GM23338 (cell line): ENCODE measurements around the gene CIROP. TPM values are rescaled to one million over a fixed set of nuclear protein-coding genes. Genes with fewer than 3 reads are reported as not detected.

Source experiments
- ATAC-seq: fragments of 200-7000 bp; cut with Tn5 transposase; 3 replicates; pipeline ENCODE4 v1.9.1; 2020
- DNase-seq: peaks from one replicate; pipeline ENCODE4 v3.0.0-alpha.2; 2015; ENCODE audit warnings: low spot score
- H2AFZ ChIP-seq: fragments of 200-600 bp; sonication (generic); 2 replicates; pipeline ENCODE4 v1.8.0; 2016; ENCODE audit warnings: antibody characterized with exemption, mild to moderate bottlenecking, moderate library complexity
- H3F3A ChIP-seq: fragments of 200-600 bp; sonication (generic); replicated peaks from 2 replicates; pipeline ENCODE4 v1.8.0; 2017; ENCODE audit warnings: antibody characterized with exemption, mixed run types, low read depth
- H3K27ac ChIP-seq: fragments of 200-600 bp; sonication (generic); 2 replicates; pipeline ENCODE4 v1.6.1; 2016; ENCODE audit warnings: low read depth
- H3K27me3 ChIP-seq: fragments of 200-600 bp; sonication (generic); 2 replicates; pipeline ENCODE4 v1.8.0; 2016; ENCODE audit warnings: mild to moderate bottlenecking, mixed run types, moderate library complexity; ENCODE audit not compliant: insufficient read depth
- H3K36me3 ChIP-seq: fragments of 200-600 bp; sonication (generic); 2 replicates; pipeline ENCODE4 v1.8.0; 2016; ENCODE audit warnings: mild to moderate bottlenecking; ENCODE audit not compliant: insufficient read depth
- H3K4me1 ChIP-seq: fragments of 200-600 bp; sonication (generic); 2 replicates; pipeline ENCODE4 v1.8.0; 2016; ENCODE audit warnings: mild to moderate bottlenecking, moderate library complexity; ENCODE audit not compliant: insufficient read depth
- H3K4me2 ChIP-seq: fragments of 200-600 bp; sonication (generic); 2 replicates; pipeline ENCODE4 v1.7.1; 2017; ENCODE audit warnings: mixed run types
- H3K4me3 ChIP-seq: fragments of 200-600 bp; sonication (generic); 2 replicates; pipeline ENCODE4 v1.6.1; 2016; ENCODE audit warnings: mixed run types
- H3K79me2 ChIP-seq: fragments of 200-600 bp; sonication (generic); replicated peaks from 2 replicates; pipeline ENCODE4 v1.8.0; 2017; ENCODE audit warnings: mild to moderate bottlenecking; ENCODE audit not compliant: insufficient read depth
- H3K9me2 ChIP-seq: fragments of 200-600 bp; sonication (generic); 2 replicates; pipeline ENCODE4 v1.8.0; 2017; ENCODE audit not compliant: insufficient read depth
- H4K20me1 ChIP-seq: fragments of 200-600 bp; sonication (generic); replicated peaks from 2 replicates; pipeline ENCODE4 v1.8.0; 2017; ENCODE audit warnings: mild to moderate bottlenecking; ENCODE audit not compliant: insufficient read depth
- H3K27ac Mint-ChIP-seq: 2 replicates; pipeline ENCODE4 v1.8.0; 2020; ENCODE audit warnings: inconsistent platforms, mild to moderate bottlenecking, moderate library complexity, mixed read lengths
- H3K27me3 Mint-ChIP-seq: 3 replicates; pipeline ENCODE4 v1.8.0; 2022; ENCODE audit warnings: low read depth, mild to moderate bottlenecking, moderate library complexity, mixed read lengths, inconsistent platforms; ENCODE audit not compliant: insufficient read depth, poor library complexity
- H3K36me3 Mint-ChIP-seq: 3 replicates; pipeline ENCODE4 v1.8.0; 2021; ENCODE audit warnings: low read depth, mild to moderate bottlenecking, inconsistent platforms, moderate library complexity, mixed read lengths
- H3K4me1 Mint-ChIP-seq: 3 replicates; pipeline ENCODE4 v1.8.0; 2020; ENCODE audit warnings: mild to moderate bottlenecking, inconsistent platforms, mixed read lengths
- H3K4me3 Mint-ChIP-seq: 3 replicates; pipeline ENCODE4 v1.8.0; 2021; ENCODE audit warnings: moderate library complexity, mild to moderate bottlenecking, inconsistent platforms, mixed read lengths
- H3K9me3 Mint-ChIP-seq: 3 replicates; pipeline ENCODE4 v1.8.0; 2020; ENCODE audit warnings: moderate library complexity, mild to moderate bottlenecking, inconsistent platforms, mixed read lengths
- CREB1 ChIP-seq: fragments of 250-450 bp; sonication (Bioruptor Pico); IDR thresholded peaks from 2 replicates; pipeline ENCODE4 v1.5.0; 2020; ENCODE audit warnings: low read depth, mild to moderate bottlenecking, moderate library complexity
- CTCF ChIP-seq, 2 experiments: fragments of 200-600 bp in 1 of 2; sonication (generic) in 1 of 2; conservative IDR thresholded peaks; 2 replicates each; pipeline versions ENCODE4 v1.5.1 to v1.6.1; 2016 to 2017; ENCODE audit warnings: antibody characterized with exemption in 2 of 2, low read depth in 2 of 2, mild to moderate bottlenecking in 2 of 2, moderate library complexity in 1 of 2
- EZH2 ChIP-seq: fragments of 200-600 bp; sonication (generic); IDR thresholded peaks from one replicate; pipeline ENCODE4 v1.8.0; 2017; ENCODE audit warnings: antibody characterized with exemption, mild to moderate bottlenecking, low read depth; ENCODE audit not compliant: unreplicated experiment
- EZH2phosphoT487 ChIP-seq: fragments of 200-600 bp; sonication (generic); IDR thresholded peaks from one replicate; pipeline ENCODE4 v1.8.1; 2018; ENCODE audit warnings: antibody characterized with exemption; ENCODE audit not compliant: unreplicated experiment
- JUNB ChIP-seq: IDR thresholded peaks from one replicate; pipeline ENCODE4 v1.6.1; 2016; ENCODE audit warnings: antibody characterized with exemption; ENCODE audit not compliant: unreplicated experiment
- NANOG ChIP-seq: IDR thresholded peaks from 2 replicates; pipeline ENCODE4 v1.6.1; 2016; ENCODE audit warnings: antibody characterized with exemption, borderline replicate concordance
- POLR2AphosphoS5 ChIP-seq: IDR thresholded peaks from 2 replicates; pipeline ENCODE4 v1.6.1; 2016; ENCODE audit warnings: antibody characterized with exemption, low read depth
- REST ChIP-seq: IDR thresholded peaks from one replicate; pipeline ENCODE4 v1.6.1; 2018; ENCODE audit warnings: antibody characterized with exemption; ENCODE audit not compliant: unreplicated experiment
- STAT1 ChIP-seq: IDR thresholded peaks from one replicate; pipeline ENCODE4 v1.6.1; 2016; ENCODE audit warnings: antibody characterized with exemption; ENCODE audit not compliant: unreplicated experiment
- ZNF114 ChIP-seq: fragments of 250-450 bp; sonication (Bioruptor Pico); IDR thresholded peaks from 2 replicates; pipeline ENCODE4 v1.5.0; 2020; ENCODE audit warnings: mild to moderate bottlenecking, moderate library complexity
- ZNF331 ChIP-seq: fragments of 250-450 bp; sonication (Bioruptor Pico); IDR thresholded peaks from 2 replicates; pipeline ENCODE4 v1.5.0; 2020; ENCODE audit warnings: low read depth, mild to moderate bottlenecking, moderate library complexity
- polyA plus RNA-seq: library from polyadenylated mRNA; unstranded; fragments of >200 nt; fragmentation: Nextera tagmentation; extraction: Ambion mirVana; gene quantifications from 2 replicates; pipeline ENCODE4 v1.2.1, GENCODE V29; 2016
- total RNA-seq: library from RNA; depleted of rRNA; stranded (reverse); fragments of >200 nt; shearing (Covaris generic); gene quantifications from 2 replicates; pipeline ENCODE4 v1.2.3, GENCODE V29; 2014
- TF ChIP-seq, protein P1 (sequence below): fragments of 250-450 bp; sonication (Bioruptor Pico); IDR thresholded peaks from 2 replicates; pipeline ENCODE4 v1.5.0; 2020; ENCODE audit warnings: mild to moderate bottlenecking, moderate library complexity
- TF ChIP-seq, protein P2 (sequence below): IDR thresholded peaks from 2 replicates; pipeline ENCODE4 v1.6.1; 2016; ENCODE audit warnings: antibody characterized with exemption

The CIROP gene
- total and polyA plus RNA-seq, 2 experiments from 2014 or later = not detected

DNA sequence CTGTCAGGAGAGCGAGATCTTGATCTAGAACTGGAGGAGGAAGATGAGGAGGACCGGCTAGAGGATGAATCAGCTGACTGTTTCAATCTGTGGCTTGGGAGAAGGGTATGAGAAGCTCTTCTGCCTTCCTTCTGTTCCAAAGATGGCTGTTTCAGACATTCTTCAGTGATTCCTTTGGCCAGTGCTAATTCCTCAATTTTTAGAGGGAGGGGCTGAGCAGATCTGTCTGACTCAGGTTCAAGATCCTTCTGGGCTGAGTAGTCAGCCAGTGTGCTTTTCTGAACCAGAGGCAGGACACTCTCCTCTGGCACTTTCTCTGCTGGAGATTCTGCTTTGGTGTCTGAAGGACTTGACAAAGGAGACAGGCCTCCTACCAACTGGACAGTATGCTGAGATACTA, 25.1 kb downstream of the CIROP start:
- Histone ChIP-seq H3K4me1 (no peaks in the 10 kb centered on the region), H3K9me2 (no peaks in the 10 kb centered on the region), H3K4me2 (no peak overlapping the region), H3F3A (peaks cover 37% of the 10 kb centered on the region), H3K36me3 (peaks cover 79% of the 10 kb centered on the region), H4K20me1 (peaks cover 38% of the 10 kb centered on the region), H3K27me3 (no peaks in the 10 kb centered on the region), H3K27ac (no peak overlapping the region), H3K4me3 (no peak overlapping the region), H3K79me2 (peaks cover 30% of the 10 kb centered on the region), H2AFZ (no peak overlapping the region)
- Mint-ChIP-seq H3K27ac (no peak overlapping the region), H3K4me1 (no peaks in the 10 kb centered on the region), H3K36me3 (peaks cover 87% of the 10 kb centered on the region), H3K9me3 (no peaks in the 10 kb centered on the region), H3K4me3 (no peak overlapping the region), H3K27me3 (peaks cover 2% of the 10 kb centered on the region)
- TF ChIP-seq CREB1 (CRISPR knock-in tag) (no peak), EZH2 (no peak), ZNF331 (CRISPR knock-in tag) (no peak), CTCF (conservative IDR thresholded peaks at IDR 0.05; ENCODE audit: low read depth in 2 of 2) (no peak), NANOG (no peak), JUNB (no peak), STAT1 (no peak), EZH2phosphoT487 (no peak), POLR2AphosphoS5 (no peak), ZNF114 (no peak), REST (no peak)
- TF ChIP-seq, protein P1, sequence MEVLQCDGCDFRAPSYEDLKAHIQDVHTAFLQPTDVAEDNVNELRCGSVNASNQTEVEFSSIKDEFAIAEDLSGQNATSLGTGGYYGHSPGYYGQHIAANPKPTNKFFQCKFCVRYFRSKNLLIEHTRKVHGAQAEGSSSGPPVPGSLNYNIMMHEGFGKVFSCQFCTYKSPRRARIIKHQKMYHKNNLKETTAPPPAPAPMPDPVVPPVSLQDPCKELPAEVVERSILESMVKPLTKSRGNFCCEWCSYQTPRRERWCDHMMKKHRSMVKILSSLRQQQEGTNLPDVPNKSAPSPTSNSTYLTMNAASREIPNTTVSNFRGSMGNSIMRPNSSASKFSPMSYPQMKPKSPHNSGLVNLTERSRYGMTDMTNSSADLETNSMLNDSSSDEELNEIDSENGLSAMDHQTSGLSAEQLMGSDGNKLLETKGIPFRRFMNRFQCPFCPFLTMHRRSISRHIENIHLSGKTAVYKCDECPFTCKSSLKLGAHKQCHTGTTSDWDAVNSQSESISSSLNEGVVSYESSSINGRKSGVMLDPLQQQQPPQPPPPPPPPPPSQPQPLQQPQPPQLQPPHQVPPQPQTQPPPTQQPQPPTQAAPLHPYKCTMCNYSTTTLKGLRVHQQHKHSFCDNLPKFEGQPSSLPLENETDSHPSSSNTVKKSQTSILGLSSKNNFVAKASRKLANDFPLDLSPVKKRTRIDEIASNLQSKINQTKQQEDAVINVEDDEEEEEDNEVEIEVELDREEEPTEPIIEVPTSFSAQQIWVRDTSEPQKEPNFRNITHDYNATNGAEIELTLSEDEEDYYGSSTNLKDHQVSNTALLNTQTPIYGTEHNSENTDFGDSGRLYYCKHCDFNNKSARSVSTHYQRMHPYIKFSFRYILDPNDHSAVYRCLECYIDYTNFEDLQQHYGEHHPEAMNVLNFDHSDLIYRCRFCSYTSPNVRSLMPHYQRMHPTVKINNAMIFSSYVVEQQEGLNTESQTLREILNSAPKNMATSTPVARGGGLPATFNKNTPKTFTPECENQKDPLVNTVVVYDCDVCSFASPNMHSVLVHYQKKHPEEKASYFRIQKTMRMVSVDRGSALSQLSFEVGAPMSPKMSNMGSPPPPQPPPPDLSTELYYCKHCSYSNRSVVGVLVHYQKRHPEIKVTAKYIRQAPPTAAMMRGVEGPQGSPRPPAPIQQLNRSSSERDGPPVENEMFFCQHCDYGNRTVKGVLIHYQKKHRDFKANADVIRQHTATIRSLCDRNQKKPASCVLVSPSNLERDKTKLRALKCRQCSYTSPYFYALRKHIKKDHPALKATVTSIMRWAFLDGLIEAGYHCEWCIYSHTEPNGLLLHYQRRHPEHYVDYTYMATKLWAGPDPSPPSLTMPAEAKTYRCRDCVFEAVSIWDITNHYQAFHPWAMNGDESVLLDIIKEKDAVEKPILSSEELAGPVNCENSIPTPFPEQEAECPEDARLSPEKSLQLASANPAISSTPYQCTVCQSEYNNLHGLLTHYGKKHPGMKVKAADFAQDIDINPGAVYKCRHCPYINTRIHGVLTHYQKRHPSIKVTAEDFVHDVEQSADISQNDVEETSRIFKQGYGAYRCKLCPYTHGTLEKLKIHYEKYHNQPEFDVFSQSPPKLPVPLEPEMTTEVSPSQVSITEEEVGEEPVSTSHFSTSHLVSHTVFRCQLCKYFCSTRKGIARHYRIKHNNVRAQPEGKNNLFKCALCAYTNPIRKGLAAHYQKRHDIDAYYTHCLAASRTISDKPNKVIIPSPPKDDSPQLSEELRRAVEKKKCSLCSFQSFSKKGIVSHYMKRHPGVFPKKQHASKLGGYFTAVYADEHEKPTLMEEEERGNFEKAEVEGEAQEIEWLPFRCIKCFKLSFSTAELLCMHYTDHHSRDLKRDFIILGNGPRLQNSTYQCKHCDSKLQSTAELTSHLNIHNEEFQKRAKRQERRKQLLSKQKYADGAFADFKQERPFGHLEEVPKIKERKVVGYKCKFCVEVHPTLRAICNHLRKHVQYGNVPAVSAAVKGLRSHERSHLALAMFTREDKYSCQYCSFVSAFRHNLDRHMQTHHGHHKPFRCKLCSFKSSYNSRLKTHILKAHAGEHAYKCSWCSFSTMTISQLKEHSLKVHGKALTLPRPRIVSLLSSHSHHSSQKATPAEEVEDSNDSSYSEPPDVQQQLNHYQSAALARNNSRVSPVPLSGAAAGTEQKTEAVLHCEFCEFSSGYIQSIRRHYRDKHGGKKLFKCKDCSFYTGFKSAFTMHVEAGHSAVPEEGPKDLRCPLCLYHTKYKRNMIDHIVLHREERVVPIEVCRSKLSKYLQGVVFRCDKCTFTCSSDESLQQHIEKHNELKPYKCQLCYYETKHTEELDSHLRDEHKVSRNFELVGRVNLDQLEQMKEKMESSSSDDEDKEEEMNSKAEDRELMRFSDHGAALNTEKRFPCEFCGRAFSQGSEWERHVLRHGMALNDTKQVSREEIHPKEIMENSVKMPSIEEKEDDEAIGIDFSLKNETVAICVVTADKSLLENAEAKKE (CRISPR knock-in tag) = no peak
- TF ChIP-seq, protein P2, sequence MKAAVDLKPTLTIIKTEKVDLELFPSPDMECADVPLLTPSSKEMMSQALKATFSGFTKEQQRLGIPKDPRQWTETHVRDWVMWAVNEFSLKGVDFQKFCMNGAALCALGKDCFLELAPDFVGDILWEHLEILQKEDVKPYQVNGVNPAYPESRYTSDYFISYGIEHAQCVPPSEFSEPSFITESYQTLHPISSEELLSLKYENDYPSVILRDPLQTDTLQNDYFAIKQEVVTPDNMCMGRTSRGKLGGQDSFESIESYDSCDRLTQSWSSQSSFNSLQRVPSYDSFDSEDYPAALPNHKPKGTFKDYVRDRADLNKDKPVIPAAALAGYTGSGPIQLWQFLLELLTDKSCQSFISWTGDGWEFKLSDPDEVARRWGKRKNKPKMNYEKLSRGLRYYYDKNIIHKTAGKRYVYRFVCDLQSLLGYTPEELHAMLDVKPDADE = no peak
- DNase-seq (no peak), ATAC-seq (no peak)
